ENCODE data around the gene PSMD10.

Gene PSMD10

DNA sequence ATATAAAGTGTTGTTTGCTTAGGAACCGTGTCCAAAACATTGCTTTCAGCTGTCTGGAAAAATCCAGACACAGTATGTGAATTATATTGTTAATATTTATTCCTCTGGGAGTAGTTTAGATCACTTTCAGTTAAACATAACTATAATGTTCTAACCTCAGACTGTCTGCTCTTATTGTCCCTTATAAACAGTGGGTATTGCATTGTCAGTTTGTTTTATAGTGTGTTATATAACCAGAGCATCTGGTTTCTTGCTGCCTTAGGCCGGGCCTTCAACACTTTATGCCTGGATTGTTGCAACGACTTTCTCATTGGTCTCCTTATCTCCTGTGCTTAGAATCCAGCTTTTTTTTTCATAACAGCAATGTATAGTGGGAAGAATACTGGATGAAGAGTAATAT lies 26.6 kb upstream of the PSMD10 start:
- POLR2A ChIA-PET = no interaction called here
- CTCF ChIA-PET = no interaction called here
- DNase-seq (ENCODE audit: low read depth, low spot score) = no peak
- H3K4me3 ChIP-seq (ENCODE audit: low read depth, low read length) = no peak overlapping the region
- TF ChIP-seq CTCF (IDR thresholded peaks at IDR 0.05; ENCODE audit: insufficient read depth, low read length, missing control alignments) = no peak

- DNase-seq (ENCODE audit: low read depth, low spot score) = no peak
- POLR2A ChIA-PET = no interaction called here
- CTCF ChIA-PET = no interaction called here
- TF ChIP-seq CTCF (IDR thresholded peaks at IDR 0.05; ENCODE audit: insufficient read depth, low read length, missing control alignments) = no peak
- no peak overlapping the region for H3K4me3 ChIP-seq (ENCODE audit: low read depth, low read length)
Measured at GRCh38 chrX:108114541-108114940, 23.2 kb upstream of the PSMD10 start.

- DNase-seq (ENCODE audit: low read depth, low spot score) = no peak
- POLR2A ChIA-PET = no interaction called here
- no peak for TF ChIP-seq CTCF (IDR thresholded peaks at IDR 0.05; ENCODE audit: insufficient read depth, low read length, missing control alignments)
- H3K4me3 ChIP-seq (ENCODE audit: low read depth, low read length) = no peak overlapping the region
- CTCF ChIA-PET = no interaction called here
Measured at GRCh38 chrX:108105473-108105872, 14.1 kb upstream of the PSMD10 start.

DNA sequence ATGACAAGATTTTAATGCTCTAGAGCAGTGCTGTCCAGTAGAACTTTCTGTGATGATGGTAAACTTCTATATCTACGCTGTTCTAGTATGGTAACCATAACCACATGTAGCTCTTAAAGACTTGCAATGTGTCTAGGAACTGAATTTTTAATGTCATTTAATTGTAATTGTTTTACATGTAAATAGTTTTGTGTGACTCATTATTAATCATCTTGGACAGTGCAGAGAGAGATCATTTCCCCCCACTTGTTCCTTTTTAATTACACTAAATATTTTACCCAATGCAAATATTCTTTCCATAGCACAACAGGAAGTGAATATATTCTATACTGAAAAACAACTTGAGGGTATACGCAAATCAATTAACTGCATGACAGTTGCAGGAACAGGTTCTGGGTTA lies 6.0 kb upstream of the PSMD10 start:
- H3K4me3 ChIP-seq (ENCODE audit: low read depth, low read length) = no peak overlapping the region
- ChIA-PET CTCF (no interaction called here), POLR2A (no interaction called here)
- no peak for TF ChIP-seq CTCF (IDR thresholded peaks at IDR 0.05; ENCODE audit: insufficient read depth, low read length, missing control alignments)
- no peak for DNase-seq (ENCODE audit: low read depth, low spot score)

DNA sequence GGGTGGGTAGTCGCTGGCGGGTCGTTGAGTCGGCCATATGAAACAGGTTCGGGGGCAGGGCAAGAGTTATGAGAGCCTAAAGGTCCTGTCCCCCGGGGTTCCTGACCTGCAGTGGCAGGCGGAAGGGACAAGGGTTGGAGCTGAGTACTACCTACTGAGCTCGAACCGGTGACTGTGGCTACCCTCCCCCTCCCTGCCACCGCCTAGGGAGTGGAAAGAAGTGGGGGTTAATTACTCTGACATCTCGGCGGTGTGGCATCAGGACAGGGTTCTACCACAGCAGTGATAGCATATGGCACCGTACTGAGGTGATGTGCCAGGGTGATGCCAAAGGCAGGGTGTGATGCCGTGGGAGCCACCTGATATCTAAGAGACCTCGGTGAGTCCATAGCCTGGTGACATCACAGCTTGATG lies 543 bp upstream of the PSMD10 start:
- H3K4me3 ChIP-seq (ENCODE audit: low read depth, low read length) = peak overlapping the region; percentile 72
- CTCF ChIA-PET = no interaction called here
- POLR2A ChIA-PET = no interaction called here
- TF ChIP-seq CTCF (IDR thresholded peaks at IDR 0.05; ENCODE audit: insufficient read depth, low read length, missing control alignments) = no peak
- DNase-seq (ENCODE audit: low read depth, low spot score) = no peak

GRCh38 chrX:108090491-108091263 lies 665 bp downstream of the PSMD10 start:
- DNase-seq (ENCODE audit: low read depth, low spot score) = no peak
- H3K4me3 ChIP-seq (ENCODE audit: low read depth, low read length) = peak overlapping the region; percentile 72
- POLR2A ChIA-PET = no interaction called here
- CTCF ChIA-PET = no interaction called here
- TF ChIP-seq CTCF (IDR thresholded peaks at IDR 0.05; ENCODE audit: insufficient read depth, low read length, missing control alignments) = no peak

All from AG04449 (cell line).